Neural progenitor cell (in vitro differentiated cells): ENCODE measurements around the gene NOP53. TPM values are rescaled to one million over a fixed set of nuclear protein-coding genes. Genes with fewer than 3 reads are reported as not detected.

Source experiments
- DNase-seq: peaks from one replicate; pipeline ENCODE4 v3.0.0-alpha.2; 2016; ENCODE audit warnings: low spot score
- H2AFZ ChIP-seq: fragments of 200-600 bp; sonication (generic); replicated peaks from 2 replicates; pipeline ENCODE4 v1.6.1; 2016; ENCODE audit warnings: antibody characterized with exemption
- H3F3A ChIP-seq: fragments of 200-600 bp; sonication (generic); 2 replicates; pipeline ENCODE4 v1.6.1; 2016; ENCODE audit warnings: antibody characterized with exemption, low read depth
- H3K27ac ChIP-seq: fragments of 200-600 bp; sonication (generic); 2 replicates; pipeline ENCODE4 v1.5.1; 2016; ENCODE audit warnings: mild to moderate bottlenecking
- H3K27me3 ChIP-seq: fragments of 200-600 bp; sonication (generic); 2 replicates; pipeline ENCODE4 v1.6.1; 2016; ENCODE audit warnings: mild to moderate bottlenecking, moderate library complexity
- H3K36me3 ChIP-seq: fragments of 200-600 bp; sonication (generic); 2 replicates; pipeline ENCODE4 v1.5.1; 2016
- H3K4me1 ChIP-seq: fragments of 200-600 bp; sonication (generic); 2 replicates; pipeline ENCODE4 v1.6.1; 2016; ENCODE audit warnings: mixed run types
- H3K4me2 ChIP-seq: fragments of 200-600 bp; sonication (generic); 2 replicates; pipeline ENCODE4 v1.6.1; 2016
- H3K4me3 ChIP-seq: fragments of 200-600 bp; sonication (generic); 2 replicates; pipeline ENCODE4 v1.5.1; 2016
- H3K79me2 ChIP-seq: fragments of 200-600 bp; sonication (generic); 2 replicates; pipeline ENCODE4 v1.6.1; 2016; ENCODE audit warnings: low read depth
- H3K9ac ChIP-seq: fragments of 200-600 bp; sonication (generic); 2 replicates; pipeline ENCODE4 v1.6.1; 2016
- H3K9me3 ChIP-seq: fragments of 200-600 bp; sonication (generic); 2 replicates; pipeline ENCODE4 v1.5.1; 2016; ENCODE audit warnings: low read depth
- H4K20me1 ChIP-seq: fragments of 200-600 bp; sonication (generic); 2 replicates; pipeline ENCODE4 v1.6.1; 2016; ENCODE audit warnings: low read depth
- H3K27ac Mint-ChIP-seq: 3 replicates; pipeline ENCODE4 v1.8.0; 2021; ENCODE audit warnings: mixed read lengths
- H3K27me3 Mint-ChIP-seq: 2 replicates; pipeline ENCODE4 v1.8.0; 2022; ENCODE audit warnings: low read depth, mild to moderate bottlenecking, inconsistent platforms, moderate library complexity, mixed read lengths; ENCODE audit not compliant: insufficient read depth
- H3K36me3 Mint-ChIP-seq: 3 replicates; pipeline ENCODE4 v1.8.0; 2021; ENCODE audit warnings: mixed read lengths
- H3K4me1 Mint-ChIP-seq: 3 replicates; pipeline ENCODE4 v1.8.0; 2021; ENCODE audit warnings: mixed read lengths
- H3K4me3 Mint-ChIP-seq: 3 replicates; pipeline ENCODE4 v1.8.0; 2021; ENCODE audit warnings: mild to moderate bottlenecking, moderate library complexity, mixed read lengths
- H3K9me3 Mint-ChIP-seq: 3 replicates; pipeline ENCODE4 v1.8.0; 2020; ENCODE audit warnings: mixed read lengths
- CTCF ChIP-seq: fragments of 200-600 bp; sonication (generic); IDR thresholded peaks from 2 replicates; pipeline ENCODE4 v1.5.1; 2017; ENCODE audit warnings: antibody characterized with exemption, mild to moderate bottlenecking
- EZH2 ChIP-seq: fragments of 200-600 bp; sonication (generic); IDR thresholded peaks from 2 replicates; pipeline ENCODE4 v1.6.1; 2017; ENCODE audit warnings: antibody characterized with exemption, mild to moderate bottlenecking, moderate library complexity
- EZH2phosphoT487 ChIP-seq: fragments of 200-600 bp; sonication (generic); IDR thresholded peaks from 2 replicates; pipeline ENCODE4 v1.6.1; 2017; ENCODE audit warnings: antibody characterized with exemption
- total RNA-seq: library from RNA; depleted of rRNA; stranded (reverse); fragments of >200 nt; gene quantifications from 2 replicates; pipeline ENCODE4 v1.2.3, GENCODE V29; 2015; ENCODE audit warnings: low replicate concordance

Gene NOP53
- total RNA-seq, 1 donor from 2014 or later: 101 TPM

- H3K27me3 ChIP-seq: no peaks in the 10 kb centered on the region
- Mint-ChIP-seq H3K27ac (no peak overlapping the region), H3K4me3 (peak overlapping the region; percentile 39), H3K27me3 (peaks cover 26% of the 10 kb centered on the region), H3K36me3 (no peaks in the 10 kb centered on the region), H3K4me1 (peaks cover 10% of the 10 kb centered on the region), H3K9me3 (no peaks in the 10 kb centered on the region)
- no peak overlapping the region for H3K9ac ChIP-seq
- H2AFZ ChIP-seq: no peak overlapping the region
- no peaks in the 10 kb centered on the region for H3K79me2 ChIP-seq
- no peaks in the 10 kb centered on the region for H3K9me3 ChIP-seq
- TF ChIP-seq EZH2phosphoT487 (no peak), EZH2 (no peak), CTCF (no peak)
- H4K20me1 ChIP-seq: no peaks in the 10 kb centered on the region
- H3K36me3 ChIP-seq: no peaks in the 10 kb centered on the region
- peaks cover 7% of the 10 kb centered on the region for H3F3A ChIP-seq
- H3K4me3 ChIP-seq: peak overlapping the region; percentile 65
- H3K27ac ChIP-seq: no peak overlapping the region
- H3K4me1 ChIP-seq: no peaks in the 10 kb centered on the region
- H3K4me2 ChIP-seq: no peak overlapping the region
- no peak for DNase-seq
Measured at GRCh38 chr19:47730521-47730889, 14.8 kb upstream of the NOP53 start.

GRCh38 chr19:47730910-47731309 is 14.4 kb upstream of the NOP53 start:
- no peak for DNase-seq
- no peaks in the 10 kb centered on the region for H3K79me2 ChIP-seq
- no peak overlapping the region for H3K27ac ChIP-seq
- no peaks in the 10 kb centered on the region for H3K4me1 ChIP-seq
- H3K36me3 ChIP-seq: no peaks in the 10 kb centered on the region
- H3K9me3 ChIP-seq: no peaks in the 10 kb centered on the region
- peaks cover 7% of the 10 kb centered on the region for H3F3A ChIP-seq
- peaks cover 26% of the 10 kb centered on the region for H3K27me3 Mint-ChIP-seq
- no peaks in the 10 kb centered on the region for H4K20me1 ChIP-seq
- H3K4me2 ChIP-seq: no peak overlapping the region
- H2AFZ ChIP-seq: no peak overlapping the region
- H3K36me3 Mint-ChIP-seq: no peaks in the 10 kb centered on the region
- no peaks in the 10 kb centered on the region for H3K27me3 ChIP-seq
- H3K9me3 Mint-ChIP-seq: no peaks in the 10 kb centered on the region
- peaks cover 10% of the 10 kb centered on the region for H3K4me1 Mint-ChIP-seq
- TF ChIP-seq CTCF (no peak), EZH2phosphoT487 (no peak)
- no peak overlapping the region for H3K27ac Mint-ChIP-seq
- peak overlapping the region; percentile 1 for H3K4me3 Mint-ChIP-seq
- no peak overlapping the region for H3K9ac ChIP-seq
- no peak overlapping the region for H3K4me3 ChIP-seq

- Histone ChIP-seq H3K9ac (no peak overlapping the region), H3K4me2 (no peak overlapping the region), H3K27me3 (no peaks in the 10 kb centered on the region), H3K4me1 (no peaks in the 10 kb centered on the region), H3K36me3 (no peaks in the 10 kb centered on the region), H3K79me2 (no peaks in the 10 kb centered on the region), H2AFZ (no peak overlapping the region), H3K27ac (no peak overlapping the region), H4K20me1 (no peaks in the 10 kb centered on the region), H3K4me3 (no peak overlapping the region), H3K9me3 (no peaks in the 10 kb centered on the region), H3F3A (peaks cover 6% of the 10 kb centered on the region)
- Mint-ChIP-seq H3K36me3 (no peaks in the 10 kb centered on the region), H3K4me1 (no peaks in the 10 kb centered on the region), H3K9me3 (no peaks in the 10 kb centered on the region), H3K27me3 (peaks cover 13% of the 10 kb centered on the region), H3K27ac (no peak overlapping the region), H3K4me3 (no peak overlapping the region)
- peak; percentile 23 for DNase-seq
- TF ChIP-seq CTCF: no peak
- TF ChIP-seq EZH2phosphoT487: no peak
- TF ChIP-seq EZH2: no peak
Measured at GRCh38 chr19:47735131-47735530, 10.2 kb upstream of the NOP53 start.
